ENCODE results near the gene NKIRAS2.

GRCh38 chr17:41985919-41986318 lies 34.0 kb upstream of the NKIRAS2 start:
- TF ChIP-seq TOX (CRISPR knock-in tag; IDR thresholded peaks at IDR 0.05; ENCODE audit: borderline replicate concordance) (no peak), ZFP30 (CRISPR knock-in tag; IDR thresholded peaks at IDR 0.05) (no peak), ARNTL (CRISPR knock-in tag; IDR thresholded peaks at IDR 0.05; ENCODE audit: borderline replicate concordance, low read depth) (no peak), ZFP3 (CRISPR knock-in tag; IDR thresholded peaks at IDR 0.05) (no peak)
